HepG2 (cell line): ENCODE data around the gene OBSL1. TPM values are rescaled to one million over a fixed set of nuclear protein-coding genes. Genes with fewer than 3 reads are reported as not detected.

Experiments
- CREBL2 ChIP-seq: sonication (generic); formaldehyde crosslinking; IDR thresholded peaks from 2 replicates; pipeline ENCODE4 v1.8.1; 2023; ENCODE audit warnings: missing genetic modification reagents, mild to moderate bottlenecking, borderline replicate concordance
- ELF3 ChIP-seq: IDR thresholded peaks from 2 replicates; pipeline ENCODE4 v1.6.1; 2016; ENCODE audit warnings: missing genetic modification reagents, missing compliant biosample characterization
- JUN ChIP-seq: sonication (generic); formaldehyde crosslinking; IDR thresholded peaks from 2 replicates; pipeline ENCODE4 v1.4.0; 2020; ENCODE audit warnings: mild to moderate bottlenecking, missing genetic modification reagents
- KDM2A ChIP-seq: sonication (generic); formaldehyde crosslinking; IDR thresholded peaks from 2 replicates; pipeline ENCODE4 v1.4.0; 2020; ENCODE audit warnings: low read depth, missing genetic modification reagents, borderline replicate concordance
- MEIS1 ChIP-seq: sonication (generic); formaldehyde crosslinking; IDR thresholded peaks from 2 replicates; pipeline ENCODE4 v1.9.0; 2021; ENCODE audit warnings: mild to moderate bottlenecking, missing genetic modification reagents, moderate library complexity, borderline replicate concordance
- TERF1 ChIP-seq: sonication (generic); formaldehyde crosslinking; IDR thresholded peaks from 2 replicates; pipeline ENCODE4 v1.8.0; 2022; ENCODE audit warnings: mild to moderate bottlenecking, missing genetic modification reagents, moderate library complexity
- ZNF3 ChIP-seq: IDR thresholded peaks from 2 replicates; pipeline ENCODE4 v1.7.0; 2017; ENCODE audit warnings: inconsistent platforms
- ZNF329 ChIP-seq: sonication (generic); formaldehyde crosslinking; IDR thresholded peaks from 2 replicates; pipeline ENCODE4 v1.9.0; 2021; ENCODE audit warnings: low read depth, mild to moderate bottlenecking, missing genetic modification reagents
- ZNF431 ChIP-seq: sonication (generic); formaldehyde crosslinking; IDR thresholded peaks from 2 replicates; pipeline ENCODE4 v1.9.0; 2022; ENCODE audit warnings: missing genetic modification reagents, low read depth, mild to moderate bottlenecking, borderline replicate concordance
- ZNF574 ChIP-seq: sonication (generic); formaldehyde crosslinking; IDR thresholded peaks from 2 replicates; pipeline ENCODE4 v1.4.0; 2020; ENCODE audit warnings: missing genetic modification reagents
- ZNF607 ChIP-seq: sonication (generic); formaldehyde crosslinking; IDR thresholded peaks from 2 replicates; pipeline ENCODE4 v1.5.1; 2020; ENCODE audit warnings: missing genetic modification reagents, mild to moderate bottlenecking, borderline replicate concordance
- ZNF772 ChIP-seq: sonication (generic); formaldehyde crosslinking; IDR thresholded peaks from 2 replicates; pipeline ENCODE4 v1.5.0; 2020; ENCODE audit warnings: mild to moderate bottlenecking, missing genetic modification reagents
- polyA plus RNA-seq, 8 experiments: library from polyadenylated mRNA; depleted of rRNA in 3 of 8; stranded (reverse) in 7 of 8; unstranded in 1 of 8; fragments of >200 nt; fragmentation: Illumina TruSeq in 4 of 8; extraction: Trizol in 4 of 8; gene quantifications; 2 replicates each; pipeline versions ENCODE4 v1.2.1 to v1.2.3, GENCODE V29; 2011 to 2016; ENCODE audit warnings: low read depth in 4 of 8, missing spikeins in 1 of 8, mixed read lengths in 1 of 8; ENCODE audit not compliant: insufficient read depth in 1 of 8
- total RNA-seq, 5 experiments: library from RNA; depleted of rRNA; stranded (reverse); fragments of >200 nt; fragmentation: Illumina TruSeq; extraction: Trizol; gene quantifications; 2 replicates each; pipeline ENCODE4 v1.2.3, GENCODE V29; 2016; ENCODE audit warnings: low read depth in 1 of 5
- TF ChIP-seq, protein P1 (sequence below): sonication (generic); formaldehyde crosslinking; IDR thresholded peaks from 2 replicates; pipeline ENCODE4 v1.4.0; 2020; ENCODE audit warnings: low read depth, mild to moderate bottlenecking, missing genetic modification reagents
- TF ChIP-seq, protein P2 (sequence below): IDR thresholded peaks from 2 replicates; pipeline ENCODE4 v1.4.0; 2020; ENCODE audit warnings: mild to moderate bottlenecking, missing genetic modification reagents
- TF ChIP-seq, protein P3 (sequence below): IDR thresholded peaks from 2 replicates; pipeline ENCODE4 v1.6.1; 2016; ENCODE audit warnings: mild to moderate bottlenecking

The OBSL1 gene
- total and polyA plus RNA-seq, 2 of the 13 experiments (the other 11 are each of a cell fraction or from before 2014, with no cell fraction given) = 86.7 to 218 TPM

- TF ChIP-seq TERF1 (CRISPR knock-in tag) (peak; percentile 30; the same call in 1 of the 2 replicates), KDM2A (CRISPR knock-in tag) (peak; percentile 54; the same call in 1 of the 2 replicates), CREBL2 (CRISPR knock-in tag) (0 out of 2 replicates have a peak, but pooled peaks have one; percentile 65), ZNF431 (peak; percentile 67; the same call in 1 of the 2 replicates), ZNF329 (CRISPR knock-in tag) (peak; percentile 48; the same call in 1 of the 2 replicates), ZNF3 (CRISPR knock-in tag) (no peak), MEIS1 (CRISPR knock-in tag) (0 out of 2 replicates have a peak, but pooled peaks have one; percentile 21), ZNF607 (CRISPR knock-in tag) (peak; percentile 53; the same call in 1 of the 2 replicates), JUN (CRISPR knock-in tag) (no peak), ZNF574 (CRISPR knock-in tag) (no peak; the same call in none of the 2 replicates), ZNF772 (peak; percentile 14; the same call in 1 of the 2 replicates), ELF3 (CRISPR knock-in tag) (0 out of 2 replicates have a peak, but pooled peaks have one; percentile 20)
- TF ChIP-seq, protein P1, sequence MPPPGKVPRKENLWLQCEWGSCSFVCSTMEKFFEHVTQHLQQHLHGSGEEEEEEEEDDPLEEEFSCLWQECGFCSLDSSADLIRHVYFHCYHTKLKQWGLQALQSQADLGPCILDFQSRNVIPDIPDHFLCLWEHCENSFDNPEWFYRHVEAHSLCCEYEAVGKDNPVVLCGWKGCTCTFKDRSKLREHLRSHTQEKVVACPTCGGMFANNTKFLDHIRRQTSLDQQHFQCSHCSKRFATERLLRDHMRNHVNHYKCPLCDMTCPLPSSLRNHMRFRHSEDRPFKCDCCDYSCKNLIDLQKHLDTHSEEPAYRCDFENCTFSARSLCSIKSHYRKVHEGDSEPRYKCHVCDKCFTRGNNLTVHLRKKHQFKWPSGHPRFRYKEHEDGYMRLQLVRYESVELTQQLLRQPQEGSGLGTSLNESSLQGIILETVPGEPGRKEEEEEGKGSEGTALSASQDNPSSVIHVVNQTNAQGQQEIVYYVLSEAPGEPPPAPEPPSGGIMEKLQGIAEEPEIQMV (CRISPR knock-in tag) = 0 out of 2 replicates have a peak, but pooled peaks have one; percentile 58
- TF ChIP-seq, protein P2, sequence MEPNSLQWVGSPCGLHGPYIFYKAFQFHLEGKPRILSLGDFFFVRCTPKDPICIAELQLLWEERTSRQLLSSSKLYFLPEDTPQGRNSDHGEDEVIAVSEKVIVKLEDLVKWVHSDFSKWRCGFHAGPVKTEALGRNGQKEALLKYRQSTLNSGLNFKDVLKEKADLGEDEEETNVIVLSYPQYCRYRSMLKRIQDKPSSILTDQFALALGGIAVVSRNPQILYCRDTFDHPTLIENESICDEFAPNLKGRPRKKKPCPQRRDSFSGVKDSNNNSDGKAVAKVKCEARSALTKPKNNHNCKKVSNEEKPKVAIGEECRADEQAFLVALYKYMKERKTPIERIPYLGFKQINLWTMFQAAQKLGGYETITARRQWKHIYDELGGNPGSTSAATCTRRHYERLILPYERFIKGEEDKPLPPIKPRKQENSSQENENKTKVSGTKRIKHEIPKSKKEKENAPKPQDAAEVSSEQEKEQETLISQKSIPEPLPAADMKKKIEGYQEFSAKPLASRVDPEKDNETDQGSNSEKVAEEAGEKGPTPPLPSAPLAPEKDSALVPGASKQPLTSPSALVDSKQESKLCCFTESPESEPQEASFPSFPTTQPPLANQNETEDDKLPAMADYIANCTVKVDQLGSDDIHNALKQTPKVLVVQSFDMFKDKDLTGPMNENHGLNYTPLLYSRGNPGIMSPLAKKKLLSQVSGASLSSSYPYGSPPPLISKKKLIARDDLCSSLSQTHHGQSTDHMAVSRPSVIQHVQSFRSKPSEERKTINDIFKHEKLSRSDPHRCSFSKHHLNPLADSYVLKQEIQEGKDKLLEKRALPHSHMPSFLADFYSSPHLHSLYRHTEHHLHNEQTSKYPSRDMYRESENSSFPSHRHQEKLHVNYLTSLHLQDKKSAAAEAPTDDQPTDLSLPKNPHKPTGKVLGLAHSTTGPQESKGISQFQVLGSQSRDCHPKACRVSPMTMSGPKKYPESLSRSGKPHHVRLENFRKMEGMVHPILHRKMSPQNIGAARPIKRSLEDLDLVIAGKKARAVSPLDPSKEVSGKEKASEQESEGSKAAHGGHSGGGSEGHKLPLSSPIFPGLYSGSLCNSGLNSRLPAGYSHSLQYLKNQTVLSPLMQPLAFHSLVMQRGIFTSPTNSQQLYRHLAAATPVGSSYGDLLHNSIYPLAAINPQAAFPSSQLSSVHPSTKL (CRISPR knock-in tag) = peak; percentile 22; the same call in 1 of the 2 replicates
- TF ChIP-seq, protein P3, sequence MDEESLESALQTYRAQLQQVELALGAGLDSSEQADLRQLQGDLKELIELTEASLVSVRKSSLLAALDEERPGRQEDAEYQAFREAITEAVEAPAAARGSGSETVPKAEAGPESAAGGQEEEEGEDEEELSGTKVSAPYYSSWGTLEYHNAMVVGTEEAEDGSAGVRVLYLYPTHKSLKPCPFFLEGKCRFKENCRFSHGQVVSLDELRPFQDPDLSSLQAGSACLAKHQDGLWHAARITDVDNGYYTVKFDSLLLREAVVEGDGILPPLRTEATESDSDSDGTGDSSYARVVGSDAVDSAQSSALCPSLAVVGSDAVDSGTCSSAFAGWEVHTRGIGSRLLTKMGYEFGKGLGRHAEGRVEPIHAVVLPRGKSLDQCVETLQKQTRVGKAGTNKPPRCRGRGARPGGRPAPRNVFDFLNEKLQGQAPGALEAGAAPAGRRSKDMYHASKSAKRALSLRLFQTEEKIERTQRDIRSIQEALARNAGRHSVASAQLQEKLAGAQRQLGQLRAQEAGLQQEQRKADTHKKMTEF (CRISPR knock-in tag) = peak; percentile 57; the same call in 1 of the 2 replicates
These were observed 980 bp downstream of the OBSL1 start (continued) for GRCh38 chr2:219570194-219570923.
